CD4-positive, alpha-beta T cell treated with Interleukin-15 for 4 hours (primary cell): Measurements from ENCODE around the gene FBXL16.

Experiments used
- DNase-seq: peaks from one replicate; pipeline ENCODE4 v3.0.0-alpha.2; 2020; ENCODE audit warnings: low spot score

The FBXL16 gene

DNA sequence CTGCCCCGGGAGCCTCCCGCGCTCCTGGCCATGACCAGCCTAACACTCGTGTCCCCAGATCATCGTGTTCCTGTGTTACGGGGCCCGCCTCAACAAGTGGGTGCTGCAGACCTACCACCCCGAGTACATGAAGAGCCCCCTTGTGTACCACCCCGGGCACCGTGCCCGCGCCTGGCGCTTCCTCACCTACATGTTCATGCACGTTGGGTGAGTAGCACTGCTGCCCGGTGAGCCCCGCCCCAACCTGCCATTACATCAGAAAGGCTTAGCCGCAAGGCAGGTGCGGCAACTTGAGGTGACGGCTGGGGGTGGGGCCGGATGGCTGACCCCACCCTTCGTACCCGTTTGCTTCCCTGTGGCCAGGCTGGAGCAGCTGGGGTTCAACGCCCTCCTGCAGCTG, 28.7 kb downstream of the FBXL16 start:
- DNase-seq, result peak; percentile 37

GRCh38 chr16:676565-676902, 29.1 kb downstream of the FBXL16 start:
- no peak for DNase-seq

DNA sequence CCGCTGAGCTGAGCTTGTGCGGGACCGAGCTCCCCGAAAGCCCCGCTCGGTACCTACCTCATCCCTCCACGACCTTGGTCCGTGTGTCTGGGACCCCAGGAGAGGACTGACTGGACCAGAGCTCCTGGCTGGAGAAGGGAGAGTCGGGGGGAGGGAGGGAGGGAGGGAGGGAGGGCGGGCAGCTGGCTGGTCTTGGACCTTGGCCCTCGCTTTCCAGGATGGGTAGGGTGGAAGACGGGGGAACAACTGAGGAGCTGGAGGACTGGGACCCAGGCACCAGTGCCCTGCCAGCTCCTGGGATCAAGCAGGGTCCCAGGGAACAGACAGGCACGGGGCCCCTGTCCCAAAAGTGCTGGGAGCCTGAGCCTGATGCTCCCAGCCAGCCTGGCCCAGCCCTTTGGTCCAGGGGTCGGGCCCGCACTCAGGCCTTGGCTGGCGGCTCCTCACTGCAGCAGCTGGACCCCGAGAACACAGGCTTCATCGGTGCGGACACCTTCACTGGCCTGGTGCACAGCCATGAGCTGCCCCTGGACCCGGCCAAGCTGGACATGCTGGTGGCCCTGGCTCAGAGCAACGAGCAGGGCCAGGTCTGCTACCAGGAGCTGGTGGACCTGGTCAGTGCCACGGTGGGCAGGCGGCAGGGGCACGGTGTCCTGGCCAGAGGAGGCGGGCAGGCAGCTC, 29.6 kb downstream of the FBXL16 start:
- DNase-seq, result no peak

- DNase-seq, result no peak
Measured at GRCh38 chr16:674968-675883, 30.4 kb downstream of the FBXL16 start, which contains the start of gene RHBDL1. Gene RHBDL1, plus strand, starts transcription at chr16:675671. Its CDS starts 120 bp downstream, at chr16:675791.

DNA sequence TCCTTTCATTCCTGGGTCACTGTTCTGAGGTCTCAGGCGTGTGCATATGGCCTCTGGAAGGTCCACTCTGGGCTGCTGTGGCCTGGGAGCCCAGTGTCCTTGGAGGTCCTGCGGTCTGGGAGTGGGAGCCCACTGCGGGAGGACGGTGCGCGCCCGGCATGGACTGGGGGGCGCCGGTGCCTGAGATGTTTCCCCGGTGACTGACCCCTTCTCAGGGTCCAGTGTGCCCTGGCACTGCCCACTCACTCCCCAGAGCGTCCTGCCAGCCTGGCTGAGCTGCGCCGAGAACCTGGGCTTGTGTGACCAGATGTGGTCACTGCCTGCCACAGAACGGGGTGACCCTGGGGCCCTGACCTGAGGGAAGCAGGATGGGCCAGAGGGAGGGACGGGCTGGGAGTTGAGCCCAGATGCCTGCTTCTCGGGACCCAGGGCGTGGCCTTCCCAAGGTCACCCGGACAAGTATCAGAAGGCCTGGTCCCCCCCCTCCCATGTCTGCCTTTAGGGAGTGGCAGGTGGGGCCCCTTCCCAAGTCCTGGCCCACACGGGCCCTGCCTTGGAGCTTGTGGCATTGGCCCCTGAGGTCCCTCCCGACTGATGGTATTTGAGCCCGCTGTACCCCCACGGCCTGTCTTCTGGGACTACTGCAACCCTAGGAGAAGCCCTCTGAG, 31.3 kb downstream of the FBXL16 start:
- DNase-seq, result no peak

- no peak for DNase-seq
Measured at GRCh38 chr16:673399-673991, 32.1 kb downstream of the FBXL16 start.

DNA sequence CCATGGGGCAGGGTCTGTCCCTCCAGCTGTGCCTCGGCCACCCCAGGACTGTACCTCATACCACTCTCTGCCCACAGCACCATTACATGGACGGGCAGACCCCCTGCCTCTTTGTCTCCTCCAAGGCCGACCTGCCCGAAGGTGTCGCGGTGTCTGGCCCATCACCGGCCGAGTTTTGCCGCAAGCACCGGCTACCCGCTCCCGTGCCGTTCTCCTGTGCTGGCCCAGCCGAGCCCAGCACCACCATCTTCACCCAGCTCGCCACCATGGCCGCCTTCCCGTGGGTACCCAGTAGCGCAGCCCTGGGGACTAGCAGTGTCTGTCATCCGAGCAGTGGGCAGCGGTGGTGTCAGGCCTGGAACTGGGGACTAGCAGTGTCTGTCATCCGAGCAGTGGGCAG, 32.8 kb downstream of the FBXL16 start:
- no peak for DNase-seq

DNA sequence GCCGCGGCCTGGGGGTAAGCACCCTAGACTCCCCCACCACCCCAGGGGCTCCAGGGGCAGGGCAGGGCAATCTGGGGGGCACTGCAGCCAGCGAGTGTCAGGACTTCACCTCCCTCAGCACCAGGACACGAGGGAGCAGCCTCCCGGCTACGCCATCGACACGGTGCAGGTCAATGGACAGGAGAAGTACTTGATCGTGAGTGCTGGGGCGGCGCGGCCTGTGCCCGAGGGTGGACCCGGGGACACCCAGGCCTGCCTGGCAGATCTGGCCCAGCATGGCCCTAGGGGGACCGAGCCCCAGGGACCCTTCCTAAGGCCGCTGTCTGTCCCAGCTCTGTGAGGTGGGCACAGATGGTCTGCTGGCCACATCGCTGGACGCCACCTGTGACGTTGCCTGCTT, 33.2 kb downstream of the FBXL16 start:
- DNase-seq, result no peak

DNA sequence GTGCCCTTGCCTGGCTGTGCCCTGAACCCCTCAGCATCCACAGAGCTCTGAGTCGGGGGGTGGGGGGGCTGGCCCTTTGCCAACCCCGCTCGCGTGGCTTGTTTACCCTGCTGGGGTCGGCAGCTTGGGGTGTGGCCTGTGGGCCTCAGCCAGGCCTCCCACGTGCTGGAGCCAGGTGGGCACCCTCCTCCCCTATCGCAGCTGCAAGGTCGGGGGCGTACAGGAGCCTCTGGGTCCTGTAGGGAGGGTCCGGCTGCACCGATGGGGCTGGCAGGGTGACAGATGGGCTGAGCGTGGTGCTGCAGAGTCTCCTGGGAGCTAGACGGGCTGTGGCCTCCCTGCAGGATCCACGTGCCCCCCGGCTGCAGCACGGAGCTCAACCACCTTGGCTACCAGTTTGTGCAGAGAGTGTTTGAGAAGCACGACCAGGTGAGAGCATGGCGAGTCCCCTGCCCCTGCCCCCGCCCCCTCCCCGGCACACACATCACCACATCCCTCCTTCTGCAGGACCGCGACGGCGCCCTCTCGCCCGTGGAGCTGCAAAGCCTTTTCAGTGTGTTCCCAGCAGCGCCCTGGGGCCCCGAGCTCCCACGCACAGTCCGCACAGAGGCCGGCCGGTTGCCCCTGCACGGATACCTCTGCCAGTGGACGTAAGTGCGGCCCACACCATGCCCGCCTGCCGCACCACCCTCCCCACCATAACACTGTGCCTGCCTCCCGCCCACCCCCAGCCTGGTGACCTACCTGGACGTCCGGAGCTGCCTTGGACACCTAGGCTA, 34.1 kb downstream of the FBXL16 start:
- DNase-seq, result no peak

- DNase-seq, result no peak
Measured at GRCh38 chr16:670485-671352, 34.9 kb downstream of the FBXL16 start.

- DNase-seq, result no peak
Measured at GRCh38 chr16:669666-670065, 35.9 kb downstream of the FBXL16 start.

GRCh38 chr16:668519-669171, 37.0 kb downstream of the FBXL16 start:
- DNase-seq, result no peak

GRCh38 chr16:667780-668518, 37.7 kb downstream of the FBXL16 start, which contains the start of gene RHOT2:
Gene RHOT2, plus strand, starts transcription at chr16:668132. Its CDS starts 68 bp downstream, at chr16:668200.
- DNase-seq, result peak; percentile 92

GRCh38 chr16:667113-667779, 38.4 kb downstream of the FBXL16 start:
- DNase-seq, result no peak

GRCh38 chr16:666572-666971, 39.0 kb downstream of the FBXL16 start:
- DNase-seq, result no peak

GRCh38 chr16:662597-662996, 43.0 kb downstream of the FBXL16 start:
- DNase-seq, result no peak

- no peak for DNase-seq
Measured at GRCh38 chr16:662095-662494, 43.5 kb downstream of the FBXL16 start.

DNA sequence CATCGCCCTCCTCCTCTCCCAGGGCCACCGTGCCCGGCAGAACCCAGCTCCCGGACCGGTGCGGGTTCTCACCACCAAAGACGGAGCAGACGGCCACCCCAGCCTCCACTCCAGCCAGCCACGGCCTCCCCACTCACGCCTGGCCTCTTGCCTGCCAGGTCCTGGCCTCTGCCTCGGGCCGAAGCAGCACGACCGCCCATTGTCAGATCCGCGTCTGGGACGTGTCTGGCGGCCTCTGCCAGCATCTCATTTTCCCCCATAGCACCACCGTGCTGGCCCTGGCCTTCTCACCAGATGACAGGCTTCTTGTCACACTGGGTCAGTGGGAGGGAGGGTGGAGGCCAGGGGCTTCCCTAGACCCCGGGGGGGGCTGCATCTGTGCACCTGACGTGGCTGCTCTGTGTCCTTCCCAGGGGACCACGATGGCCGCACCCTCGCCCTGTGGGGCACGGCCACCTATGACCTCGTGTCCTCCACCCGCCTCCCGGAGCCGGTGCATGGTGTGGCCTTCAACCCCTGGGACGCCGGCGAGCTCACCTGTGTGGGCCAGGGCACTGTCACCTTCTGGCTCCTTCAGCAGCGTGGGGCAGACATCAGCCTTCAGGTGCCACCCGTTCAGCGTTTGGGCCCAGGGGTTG, 44.3 kb downstream of the FBXL16 start:
- DNase-seq, result no peak
